IPS-18a (cell line): ENCODE measurements around the gene ITGB2.
"Not testable (repeated sequence)": the region's sequence is repeated elsewhere in the genome, so short reads cannot be mapped to it uniquely, and the experiment has no call there.

Experiments
- H3K27ac ChIP-seq: one replicate; pipeline ENCODE4 v1.5.1; 2013; ENCODE audit warnings: low read length
- H3K27me3 ChIP-seq: one replicate; pipeline ENCODE4 v1.6.1; 2013; ENCODE audit warnings: mild to moderate bottlenecking, low read length; ENCODE audit not compliant: control insufficient read depth, insufficient read depth
- H3K36me3 ChIP-seq: one replicate; pipeline ENCODE4 v1.6.1; 2013; ENCODE audit warnings: low read depth, low read length; ENCODE audit not compliant: control insufficient read depth
- H3K4me1 ChIP-seq: one replicate; pipeline ENCODE4 v1.6.1; 2013; ENCODE audit warnings: low read depth, low read length; ENCODE audit not compliant: control insufficient read depth
- H3K4me3 ChIP-seq: one replicate; pipeline ENCODE4 v1.5.1; 2013; ENCODE audit warnings: low read length
- H3K9ac ChIP-seq: one replicate; pipeline ENCODE4 v1.6.1; 2013; ENCODE audit warnings: mild to moderate bottlenecking, low read length, moderate library complexity
- H3K9me3 ChIP-seq: one replicate; pipeline ENCODE4 v1.6.1; 2013; ENCODE audit warnings: low read depth, low read length; ENCODE audit not compliant: control insufficient read depth

The ITGB2 gene

DNA sequence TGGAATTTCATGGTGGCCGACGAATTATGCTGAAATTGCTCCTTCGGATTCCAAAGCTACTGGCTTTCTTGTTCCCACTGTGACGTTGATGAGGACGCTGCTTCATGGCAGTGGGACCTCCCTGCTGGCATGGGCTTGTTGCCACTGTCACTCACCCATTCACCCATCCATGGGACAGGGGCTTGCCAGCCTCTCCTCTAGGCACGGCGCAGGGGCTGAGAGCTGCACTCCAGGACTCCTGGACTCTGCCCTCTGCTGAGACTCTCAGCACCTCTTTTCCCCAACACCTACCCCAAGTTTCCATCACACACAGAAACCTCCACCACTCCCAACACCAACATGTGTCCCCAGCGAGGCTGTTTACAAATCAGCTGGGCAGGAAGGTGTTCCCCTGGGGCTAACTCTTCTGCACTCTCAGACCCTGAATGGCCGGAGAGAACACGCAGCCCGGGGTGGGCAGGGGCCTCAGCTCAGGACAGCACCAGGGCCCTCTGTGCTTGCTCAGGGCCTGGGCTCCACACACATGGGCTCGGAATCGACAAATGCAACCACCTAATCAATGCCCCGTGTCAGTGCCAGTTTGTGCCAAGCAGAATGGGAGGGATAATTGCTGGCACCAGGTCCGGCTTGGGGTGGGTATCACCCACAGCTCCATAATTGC is 3.1 kb downstream of the ITGB2 start:
- H3K4me3 ChIP-seq = no peak overlapping the region
- H3K9me3 ChIP-seq = no peaks in the 10 kb centered on the region
- H3K9ac ChIP-seq = no peak overlapping the region
- no peaks in the 10 kb centered on the region for H3K4me1 ChIP-seq
- peaks cover 59% of the 10 kb centered on the region for H3K27me3 ChIP-seq
- H3K36me3 ChIP-seq = no peaks in the 10 kb centered on the region
- H3K27ac ChIP-seq = no peak overlapping the region

DNA sequence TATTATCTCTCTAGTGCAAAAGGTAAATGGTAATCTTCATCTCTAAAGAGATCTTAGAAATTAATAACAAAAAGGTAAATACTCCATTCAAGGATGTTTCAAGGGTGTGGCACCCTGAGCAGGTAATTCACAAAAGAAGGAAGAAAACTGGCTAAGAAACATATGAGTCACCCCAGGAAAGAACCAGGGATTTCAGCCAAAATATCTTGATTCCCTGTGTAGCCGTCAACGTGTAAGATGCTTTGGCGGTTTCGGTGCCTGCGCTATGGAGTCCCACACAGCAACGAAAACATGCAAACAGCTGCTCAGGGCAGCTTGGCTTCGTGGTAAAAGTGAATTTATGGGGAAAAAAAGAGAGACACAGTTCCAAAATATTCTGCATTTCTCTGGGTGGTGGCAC is 3.7 kb downstream of the ITGB2 start:
- peaks cover 53% of the 10 kb centered on the region for H3K27me3 ChIP-seq

DNA sequence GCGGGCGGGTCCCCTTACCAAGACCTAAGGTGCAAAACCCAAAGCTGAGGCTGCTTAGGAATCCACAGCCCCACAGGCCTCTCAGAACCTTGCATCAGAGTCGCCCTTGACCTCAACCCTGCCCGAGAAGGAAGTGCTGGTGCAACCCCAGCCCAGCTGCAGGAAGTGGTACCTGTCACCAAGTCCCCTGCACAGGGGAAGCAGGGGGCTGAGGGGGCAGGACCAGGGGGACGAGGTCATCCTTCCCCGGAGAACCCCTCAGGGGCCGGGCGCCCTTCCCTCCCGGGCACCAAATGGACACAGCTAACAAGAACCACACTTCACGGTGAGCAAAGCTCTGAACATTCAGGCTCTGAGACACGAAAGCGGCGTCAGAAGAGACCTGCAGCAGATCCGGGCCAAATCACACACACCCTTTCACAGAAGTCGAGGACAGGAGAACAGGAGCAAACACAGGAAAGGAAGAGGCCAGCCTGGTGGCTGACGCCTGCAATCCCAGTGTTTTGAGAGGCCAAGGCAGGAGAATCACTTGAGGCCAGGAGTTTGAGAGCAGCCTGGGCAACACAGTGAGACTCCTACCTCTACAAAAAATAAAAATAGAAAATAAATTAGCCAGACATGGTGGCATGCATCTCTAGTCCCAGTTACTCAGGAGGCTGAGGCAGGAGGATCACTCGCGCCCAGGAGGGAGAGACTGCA is 6.4 kb downstream of the ITGB2 start:
- Histone ChIP-seq H3K4me3 (no peak overlapping the region), H3K9me3 (no peaks in the 10 kb centered on the region), H3K4me1 (no peaks in the 10 kb centered on the region), H3K36me3 (no peaks in the 10 kb centered on the region), H3K9ac (no peak overlapping the region), H3K27ac (no peak overlapping the region), H3K27me3 (peaks cover 27% of the 10 kb centered on the region)

More for the DNA sequence above, 3.7 kb downstream of the ITGB2 start:
- no peak overlapping the region for H3K9ac ChIP-seq
- no peaks in the 10 kb centered on the region for H3K4me1 ChIP-seq
- H3K27ac ChIP-seq = no peak overlapping the region
- no peak overlapping the region for H3K4me3 ChIP-seq
- H3K36me3 ChIP-seq = no peaks in the 10 kb centered on the region
- H3K9me3 ChIP-seq = no peaks in the 10 kb centered on the region

DNA sequence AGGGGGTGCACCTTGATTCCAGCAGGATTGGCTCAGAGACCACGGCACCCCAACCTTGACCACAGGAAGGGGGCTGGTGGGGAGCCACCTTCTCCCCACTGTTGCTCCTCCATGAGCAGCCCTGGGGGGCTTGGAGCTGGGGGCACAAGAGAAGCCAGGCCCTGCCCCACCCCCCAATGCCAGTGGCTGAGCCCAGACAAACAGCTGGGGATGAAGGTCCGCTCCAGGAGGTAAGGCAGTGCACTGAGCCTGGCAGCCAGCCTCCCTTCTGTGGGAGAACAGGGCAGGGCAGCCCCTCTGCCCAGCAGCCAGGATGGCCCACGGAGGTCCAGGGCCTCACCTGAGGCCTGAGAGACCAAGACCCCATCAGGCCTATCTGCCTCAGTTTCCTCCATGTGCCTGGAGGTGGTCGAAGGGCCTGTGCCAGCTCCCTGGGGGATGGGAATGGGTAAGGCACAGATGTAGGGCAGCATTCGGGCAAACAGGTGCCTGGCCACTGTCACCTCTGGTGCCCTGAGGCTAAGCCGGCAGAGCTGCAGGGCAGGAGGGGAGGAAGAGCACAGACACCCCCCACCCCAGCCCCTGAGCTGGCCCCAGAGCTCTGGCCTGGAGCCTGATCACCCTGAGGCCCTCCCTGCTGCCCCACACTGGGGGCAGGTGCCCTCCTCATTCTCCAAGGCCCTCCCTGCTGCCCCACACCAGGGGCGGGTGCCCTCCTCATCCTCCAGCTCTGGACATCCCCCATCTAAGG is 7.1 kb downstream of the ITGB2 start:
- H3K9me3 ChIP-seq = no peaks in the 10 kb centered on the region
- no peak overlapping the region for H3K27ac ChIP-seq
- no peak overlapping the region for H3K4me3 ChIP-seq
- no peaks in the 10 kb centered on the region for H3K36me3 ChIP-seq
- H3K9ac ChIP-seq = no peak overlapping the region
- no peaks in the 10 kb centered on the region for H3K4me1 ChIP-seq
- peaks cover 21% of the 10 kb centered on the region for H3K27me3 ChIP-seq

DNA sequence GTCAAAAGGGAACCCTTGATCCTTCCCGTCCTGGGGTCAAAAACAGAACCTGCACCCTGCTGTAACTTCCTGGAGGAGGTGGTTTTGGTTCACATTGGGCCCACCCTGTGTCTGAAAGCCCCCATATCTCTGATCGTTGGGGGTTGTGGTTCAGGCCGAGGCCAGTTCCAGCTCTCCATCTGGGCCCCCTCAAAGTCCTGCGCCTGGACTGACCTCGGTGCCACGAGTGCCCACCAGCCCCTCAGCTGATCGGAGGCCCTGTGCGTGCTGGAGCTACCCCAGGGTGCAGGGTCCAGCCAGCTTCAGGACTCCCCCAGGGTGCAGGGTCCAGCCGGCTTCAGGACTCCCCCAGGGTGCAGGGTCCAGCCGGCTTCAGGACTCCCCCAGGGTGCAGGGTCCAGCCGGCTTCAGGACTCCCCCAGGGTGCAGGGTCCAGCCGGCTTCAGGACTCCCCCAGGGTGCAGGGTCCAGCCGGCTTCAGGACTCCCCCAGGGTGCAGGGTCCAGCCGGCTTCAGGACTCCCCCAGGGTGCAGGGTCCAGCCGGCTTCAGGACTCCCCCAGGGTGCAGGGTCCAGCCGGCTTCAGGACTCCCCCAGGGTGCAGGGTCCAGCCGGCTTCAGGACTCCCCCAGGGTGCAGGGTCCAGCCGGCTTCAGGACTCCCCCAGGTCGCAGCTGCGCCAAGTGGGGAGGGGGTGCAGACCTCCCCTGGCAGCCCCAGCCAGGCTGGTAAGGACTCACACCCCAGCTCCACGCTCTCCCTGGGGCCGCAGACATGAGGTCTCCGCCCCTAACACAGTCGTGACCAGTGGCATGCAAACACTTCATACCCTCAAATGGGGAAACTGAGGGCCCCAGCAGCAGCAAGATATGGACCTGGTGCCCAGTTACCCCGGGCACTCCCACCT is 7.9 kb downstream of the ITGB2 start:
- not testable (repeated sequence) for H3K9me3 ChIP-seq, H3K4me3 ChIP-seq, H3K4me1 ChIP-seq, H3K9ac ChIP-seq, H3K27ac ChIP-seq, H3K36me3 ChIP-seq
- H3K27me3 ChIP-seq = peaks cover 17% of the 10 kb centered on the region

DNA sequence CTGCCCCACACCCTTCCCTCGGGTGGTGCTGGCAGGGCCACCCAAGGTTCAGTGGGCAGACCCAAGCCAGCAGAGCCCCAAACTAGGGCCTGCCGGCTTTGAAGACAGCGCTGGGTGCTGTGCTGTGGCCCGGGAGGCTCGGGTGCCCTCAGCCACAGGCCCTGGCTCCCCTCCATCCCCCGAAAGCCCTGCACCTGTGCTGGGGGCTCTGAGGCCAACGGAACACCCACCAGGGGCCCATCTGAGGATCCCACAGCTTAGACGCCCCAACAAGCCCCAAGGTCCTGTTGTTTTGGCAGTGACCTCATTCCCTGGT is 8.6 kb downstream of the ITGB2 start:
- H3K9ac ChIP-seq = no peak overlapping the region

DNA sequence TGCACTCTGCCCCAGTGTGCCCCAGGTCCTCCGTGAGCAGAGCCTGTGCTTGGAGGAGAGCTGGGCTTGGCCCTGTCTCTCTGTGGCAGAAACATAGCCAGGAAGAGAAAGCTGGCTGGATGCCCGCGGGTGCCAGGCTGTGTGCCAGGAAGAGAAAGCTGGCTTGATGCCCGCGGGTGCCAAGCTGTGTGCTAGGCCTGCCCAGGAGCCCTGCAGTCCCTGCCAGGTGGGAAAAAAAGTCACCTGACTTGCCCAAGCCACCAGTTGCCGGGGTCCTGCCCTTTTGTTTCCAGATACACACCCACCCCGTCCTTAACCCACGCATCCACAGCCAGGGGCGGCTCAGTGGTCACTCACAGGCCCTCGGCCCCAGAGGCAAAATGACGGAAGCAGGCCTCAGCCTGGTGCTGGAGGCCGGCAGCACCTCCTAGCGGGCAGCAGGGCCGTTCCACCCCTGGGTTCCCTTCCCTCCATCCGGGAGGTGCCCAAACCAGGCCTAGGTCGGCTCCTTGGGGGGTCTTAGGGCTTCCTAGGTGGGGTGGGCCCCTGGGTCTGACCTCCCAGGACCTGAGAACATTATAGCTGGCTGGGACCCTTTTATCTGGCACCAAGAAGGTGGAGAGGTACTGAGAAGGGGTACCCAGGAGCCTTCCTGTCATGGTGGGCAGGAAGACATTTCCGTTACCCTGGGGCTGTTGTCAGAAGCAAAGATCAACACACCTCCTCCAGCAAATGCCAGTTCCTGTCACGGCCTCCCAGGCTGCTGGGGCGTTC is 9.1 kb downstream of the ITGB2 start:
- no peak overlapping the region for H3K4me3 ChIP-seq
- H3K27ac ChIP-seq = no peak overlapping the region
- no peak overlapping the region for H3K9ac ChIP-seq
- no peaks in the 10 kb centered on the region for H3K36me3 ChIP-seq
- no peaks in the 10 kb centered on the region for H3K9me3 ChIP-seq
- H3K4me1 ChIP-seq = peaks cover 4% of the 10 kb centered on the region
- H3K27me3 ChIP-seq = peaks cover 9% of the 10 kb centered on the region

More for the DNA sequence above, 8.6 kb downstream of the ITGB2 start:
- H3K27ac ChIP-seq = no peak overlapping the region
- H3K4me3 ChIP-seq = no peak overlapping the region
- H3K27me3 ChIP-seq = peaks cover 13% of the 10 kb centered on the region
- no peaks in the 10 kb centered on the region for H3K36me3 ChIP-seq
- no peaks in the 10 kb centered on the region for H3K9me3 ChIP-seq
- peaks cover 4% of the 10 kb centered on the region for H3K4me1 ChIP-seq

DNA sequence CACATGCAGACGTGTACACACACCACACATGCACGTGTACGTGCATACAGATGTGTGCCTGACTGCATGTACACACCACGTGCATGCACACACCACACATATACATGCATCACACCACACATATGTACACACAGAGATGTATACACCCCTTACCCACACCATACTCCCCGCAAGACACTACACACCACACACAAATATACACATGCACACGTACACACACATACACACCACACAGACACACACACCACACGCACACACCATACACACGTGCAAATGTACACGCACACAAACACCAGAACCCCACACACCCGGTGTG is 9.7 kb downstream of the ITGB2 start:
- no peak overlapping the region for H3K9ac ChIP-seq
- H3K4me3 ChIP-seq = no peak overlapping the region
- H3K9me3 ChIP-seq = no peaks in the 10 kb centered on the region
- peaks cover 9% of the 10 kb centered on the region for H3K27me3 ChIP-seq
- H3K4me1 ChIP-seq = peaks cover 4% of the 10 kb centered on the region
- H3K27ac ChIP-seq = no peak overlapping the region
- H3K36me3 ChIP-seq = no peaks in the 10 kb centered on the region

DNA sequence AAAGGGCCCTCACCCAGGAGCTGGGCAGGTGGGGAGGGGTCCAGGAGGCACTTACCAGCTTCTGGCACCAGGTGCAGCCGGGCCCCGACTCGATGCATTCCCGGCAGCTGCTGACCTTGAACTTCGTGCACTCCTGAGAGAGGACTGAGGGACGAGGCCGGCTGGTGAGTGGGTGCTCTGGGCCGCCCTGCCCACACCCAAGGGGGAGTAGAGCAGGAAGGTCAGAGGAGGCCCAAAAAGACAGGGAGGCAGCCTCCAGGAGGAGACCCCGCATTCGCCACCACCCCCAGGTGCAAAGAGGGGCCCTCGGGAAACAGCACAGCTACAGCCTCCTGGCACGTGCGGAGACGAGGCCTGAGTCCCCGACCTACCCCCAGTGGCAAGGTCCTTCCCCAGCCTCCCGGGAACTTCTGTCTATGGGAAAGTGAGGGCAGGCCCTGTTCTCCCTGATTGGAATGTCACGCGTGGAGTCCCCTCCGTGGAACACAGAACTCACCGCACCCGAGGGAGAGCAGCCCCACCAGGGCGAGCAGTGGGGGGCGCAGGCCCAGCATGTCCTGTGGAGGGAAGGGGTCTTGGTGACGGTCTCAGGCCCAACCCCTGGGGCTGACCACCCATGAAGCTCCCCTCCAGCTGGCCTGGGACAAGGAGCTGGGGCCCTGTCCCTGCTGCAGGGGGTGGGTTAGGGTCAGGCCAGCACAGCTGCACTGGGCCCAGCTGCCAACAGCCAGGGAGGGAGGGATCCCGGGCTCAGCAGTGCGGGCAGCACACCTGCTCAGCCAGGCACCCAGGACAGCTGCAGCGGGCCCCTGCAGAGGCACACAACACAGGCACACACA is 10.3 kb downstream of the ITGB2 start:
- Histone ChIP-seq H3K27me3 (peaks cover 9% of the 10 kb centered on the region), H3K9me3 (no peaks in the 10 kb centered on the region), H3K4me1 (peaks cover 4% of the 10 kb centered on the region), H3K9ac (no peak overlapping the region), H3K36me3 (no peaks in the 10 kb centered on the region), H3K4me3 (no peak overlapping the region), H3K27ac (no peak overlapping the region)

DNA sequence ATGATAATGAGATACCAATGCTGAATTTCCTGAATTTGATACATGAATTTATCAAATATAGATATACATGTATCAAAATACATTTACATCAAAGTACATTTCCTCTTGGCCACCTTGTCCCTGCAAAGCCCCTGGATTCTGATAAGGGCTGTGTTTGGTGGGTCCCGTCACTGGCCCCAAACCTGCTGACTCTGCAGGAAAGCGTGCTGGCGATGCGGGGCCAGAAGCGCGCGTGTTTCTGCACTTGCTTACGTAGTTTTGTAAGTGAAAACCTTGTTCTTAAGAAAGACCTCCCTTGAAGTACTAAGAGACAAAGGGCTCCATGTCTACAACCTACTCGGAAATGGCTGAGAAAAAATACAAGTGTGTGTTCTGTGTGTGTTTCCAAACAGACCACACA is 11.0 kb downstream of the ITGB2 start:
- Histone ChIP-seq H3K36me3 (no peaks in the 10 kb centered on the region), H3K27me3 (peaks cover 9% of the 10 kb centered on the region), H3K27ac (no peak overlapping the region), H3K9me3 (no peaks in the 10 kb centered on the region), H3K9ac (no peak overlapping the region), H3K4me1 (peaks cover 4% of the 10 kb centered on the region), H3K4me3 (no peak overlapping the region)
